ENCODE data around the gene RIPK3.

GRCh38 chr14:24314377-24315193, 25.2 kb downstream of the RIPK3 start:
- TF ChIP-seq POLR2A (IDR thresholded peaks at IDR 0.05) (no peak), CTCF (IDR thresholded peaks at IDR 0.05) (no peak)
